ENCODE results near the gene ZACN.
A peak's percentile ranks its signal among the peaks of the same experiment; 100 is the strongest.

Gene ZACN

DNA sequence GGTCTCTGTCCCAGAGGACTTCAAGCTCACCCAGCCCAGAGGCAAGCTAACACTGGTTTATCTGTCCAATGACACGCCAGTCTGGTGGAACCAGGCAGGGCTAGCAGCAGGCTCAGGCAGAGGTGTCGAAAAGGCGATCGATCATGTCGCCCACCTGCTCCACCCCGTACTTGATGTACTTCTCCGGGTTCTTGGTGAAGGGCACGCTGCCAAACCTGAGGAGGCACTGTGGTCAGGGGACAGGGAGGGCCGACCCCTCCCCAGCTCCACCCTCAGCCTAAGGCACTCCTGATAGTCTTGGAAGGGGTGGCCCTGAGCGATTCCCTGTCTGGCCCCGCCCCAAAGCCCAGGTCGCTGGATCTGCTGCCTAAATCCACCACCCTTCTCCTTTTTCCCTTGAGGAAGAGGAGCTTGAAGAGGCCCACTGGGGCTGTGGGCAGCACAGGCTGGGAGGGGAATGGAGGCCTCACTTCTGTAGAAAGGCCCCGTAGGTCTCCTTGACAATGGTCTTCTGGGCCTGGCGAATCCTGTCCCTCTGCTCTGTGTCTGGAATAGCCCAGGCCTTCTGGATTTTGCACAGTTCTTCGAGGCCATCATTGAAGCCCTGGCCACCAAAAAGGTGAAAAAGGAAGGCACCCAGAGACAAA is 4.7 kb downstream of the ZACN start:
- DNase-seq = no peak

GRCh38 chr17:76085066-76085730 is 6.2 kb downstream of the ZACN start:
- DNase-seq = no peak

GRCh38 chr17:76085731-76086366 is 6.9 kb downstream of the ZACN start:
- no peak for DNase-seq

DNA sequence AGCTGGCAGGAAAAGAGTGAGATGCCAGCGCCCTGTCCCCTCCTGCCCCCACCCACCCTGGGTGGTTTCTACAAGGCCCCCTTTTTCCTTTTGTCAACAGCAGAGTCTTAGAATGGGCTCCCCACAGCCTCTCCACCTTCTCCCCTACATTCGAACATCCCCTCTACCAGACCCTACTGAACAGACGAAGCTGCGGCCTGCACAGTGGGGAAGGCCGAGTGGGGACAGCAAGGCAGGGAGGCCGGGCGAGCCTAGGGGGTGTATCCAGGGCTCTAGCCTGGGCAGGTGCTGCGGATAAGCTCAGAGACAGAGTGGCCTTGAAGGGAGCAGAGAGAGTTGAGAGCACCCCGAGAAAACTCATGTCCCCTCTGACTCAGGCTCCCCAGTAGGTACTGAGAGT is 7.4 kb downstream of the ZACN start:
- no peak for DNase-seq

DNA sequence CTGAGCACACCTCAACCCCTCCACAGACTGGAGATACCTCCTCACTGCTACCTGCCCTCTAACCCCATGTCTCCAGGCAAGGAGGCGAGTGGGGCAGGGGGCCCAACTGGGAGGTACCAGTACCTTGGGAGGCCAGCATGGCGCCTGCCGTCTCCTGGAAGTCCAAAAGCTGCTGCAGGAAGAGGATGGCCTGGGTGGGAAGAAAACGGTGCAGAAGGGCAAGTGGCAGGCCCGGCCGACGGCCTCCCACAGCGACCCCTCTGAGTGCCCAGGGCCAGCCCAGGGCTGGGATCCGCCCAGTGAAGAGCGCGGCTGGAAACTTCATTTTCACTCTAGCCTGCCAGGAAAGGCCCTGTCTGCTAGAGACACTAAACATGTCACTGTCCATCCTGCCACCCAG is 8.5 kb downstream of the ZACN start:
- DNase-seq = no peak

DNA sequence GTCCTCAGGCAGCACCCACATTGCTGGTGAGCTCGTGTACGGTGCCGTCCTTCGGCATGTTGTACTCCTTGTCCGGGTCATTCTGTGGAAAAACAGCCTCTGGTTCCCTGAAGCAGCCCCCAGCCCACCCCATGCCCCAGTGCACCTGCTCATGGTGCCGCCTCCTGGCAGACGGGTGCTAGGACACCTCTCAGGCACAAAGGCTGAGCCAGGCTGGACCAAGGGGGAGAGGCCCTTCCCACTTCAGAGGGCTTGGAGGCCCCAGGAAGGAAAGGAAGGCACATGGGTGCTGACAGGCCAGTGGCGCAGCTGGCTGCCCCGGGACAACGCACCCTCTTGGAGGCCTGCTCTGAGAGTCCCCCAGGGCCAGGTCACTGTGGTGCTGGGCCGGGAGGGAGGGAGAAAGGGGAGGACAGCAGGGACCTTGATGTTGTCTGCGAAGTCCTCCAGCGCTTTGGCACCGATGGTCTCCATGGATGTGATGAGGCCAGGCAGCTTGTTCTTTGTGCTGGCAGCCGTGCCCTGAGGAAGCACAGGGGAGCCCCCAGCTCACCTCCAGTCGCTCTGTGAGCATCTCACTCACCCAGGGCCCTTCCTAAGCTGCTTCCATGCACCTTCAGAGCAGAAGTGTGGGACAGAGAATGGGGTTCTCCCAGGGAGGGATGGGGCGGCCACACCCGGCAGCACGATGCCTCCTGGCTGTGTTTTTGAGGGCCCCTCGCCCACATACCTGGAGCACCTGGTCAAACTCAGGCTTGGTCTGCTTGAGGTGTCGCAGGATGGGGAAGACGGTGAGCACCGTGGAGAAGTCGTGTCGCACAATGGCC is 9.3 kb downstream of the ZACN start:
- no peak for DNase-seq

DNA sequence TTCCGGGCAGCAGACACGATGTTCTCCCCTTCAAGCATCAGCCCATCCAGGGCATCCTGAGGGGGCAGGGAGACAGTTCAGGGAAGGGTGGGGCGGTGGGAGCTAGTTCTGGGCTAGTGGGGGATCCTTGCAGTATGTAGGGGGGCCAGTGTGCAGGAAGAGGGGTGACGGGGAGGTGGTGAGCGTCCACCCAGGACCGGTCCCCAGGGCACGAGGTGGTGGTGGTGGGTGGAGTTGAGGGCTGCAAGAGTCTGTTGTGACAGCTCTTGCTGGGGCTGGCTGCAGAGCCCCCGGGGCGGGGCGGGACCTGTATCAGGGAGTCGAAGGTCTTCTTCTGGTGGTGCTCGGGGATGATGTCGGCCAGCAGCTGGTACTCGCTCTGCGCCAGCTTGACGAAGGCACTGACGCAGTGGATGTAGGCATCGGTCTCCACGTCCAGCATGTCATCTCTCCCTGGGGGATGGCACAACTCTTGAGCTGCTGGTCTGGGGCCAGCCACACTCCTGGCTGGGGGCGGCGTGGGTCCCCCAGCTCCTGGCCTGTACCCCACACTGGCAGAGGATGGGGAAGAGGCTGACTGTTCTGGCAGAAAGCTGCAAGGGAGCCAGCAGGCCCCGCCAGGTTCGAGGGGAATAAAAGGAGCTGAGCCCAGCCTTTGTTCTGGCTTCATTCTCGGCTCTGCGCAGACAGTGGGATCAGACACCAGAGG is 10.0 kb downstream of the ZACN start:
- DNase-seq = no peak

DNA sequence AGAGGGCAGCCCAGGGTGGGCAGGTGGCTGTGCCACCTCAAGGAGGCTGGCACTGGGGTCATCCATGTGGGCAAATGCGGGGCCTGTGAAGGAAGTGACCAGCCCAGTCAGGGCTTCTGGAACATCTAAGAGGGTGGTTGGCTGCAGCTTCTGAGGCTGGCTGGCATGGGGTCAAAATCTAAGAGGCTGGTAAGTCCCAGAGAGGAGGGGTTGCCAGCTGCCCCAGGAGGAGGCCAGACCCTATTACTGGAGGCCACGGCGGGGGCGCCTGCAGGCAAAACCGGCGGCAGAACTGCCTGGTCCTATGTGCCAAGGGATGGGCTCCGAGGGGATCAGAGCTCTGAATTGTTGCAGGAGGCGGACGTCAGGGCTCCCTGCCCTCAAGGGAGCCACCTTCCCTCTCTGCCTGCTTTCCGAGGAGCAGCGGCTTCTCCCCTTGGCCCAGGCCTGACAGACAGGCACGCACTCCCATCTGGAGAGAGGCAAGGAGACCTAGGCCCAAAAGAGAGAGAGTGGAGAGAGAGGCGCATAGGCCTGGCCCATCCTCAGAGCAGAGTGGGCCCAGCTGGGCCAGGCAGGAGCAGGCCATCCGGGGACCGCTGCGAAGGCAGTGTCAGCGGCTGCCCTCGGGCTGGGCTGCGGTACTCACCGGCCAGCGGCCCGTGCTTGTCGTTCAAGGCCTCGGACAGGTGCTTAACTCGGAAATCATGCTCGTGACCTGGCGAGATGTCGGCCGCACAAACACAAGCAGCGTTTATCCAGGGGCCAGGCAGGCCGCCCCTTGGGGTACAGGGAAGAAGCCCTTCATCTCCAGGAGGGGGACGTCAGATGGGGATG is 10.9 kb downstream of the ZACN start:
- no peak for DNase-seq

DNA sequence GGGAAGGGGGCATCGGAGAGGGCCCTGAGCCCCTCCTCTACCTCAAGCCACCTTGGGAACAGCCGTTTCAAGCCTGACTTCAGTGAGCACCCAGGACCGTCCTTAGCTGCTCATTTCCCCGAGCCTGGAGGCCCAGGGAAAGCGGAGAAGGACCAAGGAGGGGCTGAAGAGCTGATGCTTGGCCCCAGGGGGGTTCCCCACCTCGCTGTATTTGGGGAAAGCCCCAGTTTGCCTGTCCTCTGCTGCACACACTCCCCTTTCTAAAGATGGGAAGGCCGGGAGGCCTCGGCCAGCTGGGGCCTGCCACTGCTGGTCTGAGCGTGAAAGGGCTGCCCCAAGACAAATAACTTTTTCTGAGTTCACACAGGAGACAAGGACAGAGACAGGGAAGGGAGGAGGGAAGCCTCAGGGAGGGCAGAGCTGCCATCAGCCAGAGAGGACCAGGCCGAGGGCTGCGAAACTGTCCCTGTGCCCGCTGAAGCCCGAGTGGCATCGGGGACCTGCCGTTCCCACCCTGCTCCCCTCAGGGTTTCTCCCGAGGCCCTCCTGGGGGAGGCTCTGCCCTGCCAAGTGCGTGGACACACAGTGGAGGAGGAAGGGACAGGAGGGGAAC is 11.6 kb downstream of the ZACN start:
- DNase-seq = no peak

DNA sequence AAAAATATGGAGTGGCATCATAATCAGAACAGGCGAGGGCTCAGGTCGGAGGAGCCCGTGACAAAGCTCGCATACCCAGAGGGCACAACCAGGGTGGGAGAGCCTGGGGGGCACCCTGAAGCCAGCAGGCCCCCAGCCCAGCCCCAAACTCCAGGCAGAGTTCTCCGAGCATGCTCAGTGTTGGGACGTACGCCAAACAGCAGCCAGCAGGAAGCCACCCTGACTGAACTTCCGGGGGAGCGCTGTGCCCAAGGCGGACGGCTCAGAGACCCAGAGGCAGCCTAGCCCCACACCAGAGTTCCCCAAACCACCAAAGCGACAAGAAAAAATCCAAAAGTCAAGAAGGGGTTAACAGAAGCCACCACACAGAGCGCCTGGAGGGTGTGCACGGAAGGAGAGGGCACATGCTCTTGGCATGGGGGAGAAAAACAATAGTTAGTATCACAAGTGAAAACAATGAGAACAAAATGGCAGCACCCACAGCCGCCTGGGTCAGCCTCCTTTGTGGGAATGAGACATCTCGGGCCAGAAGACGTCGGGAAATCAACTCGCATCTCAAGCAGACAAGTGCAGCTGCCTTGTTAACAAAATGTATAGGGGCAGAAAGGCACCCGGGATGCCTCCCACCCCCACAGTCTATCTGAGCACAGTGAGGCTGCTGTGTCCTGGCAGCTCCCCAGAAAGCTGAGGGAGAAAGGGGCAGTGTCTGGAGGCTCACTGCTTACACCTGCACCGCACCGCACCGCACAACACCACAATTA is 12.7 kb downstream of the ZACN start:
- DNase-seq = no peak

DNA sequence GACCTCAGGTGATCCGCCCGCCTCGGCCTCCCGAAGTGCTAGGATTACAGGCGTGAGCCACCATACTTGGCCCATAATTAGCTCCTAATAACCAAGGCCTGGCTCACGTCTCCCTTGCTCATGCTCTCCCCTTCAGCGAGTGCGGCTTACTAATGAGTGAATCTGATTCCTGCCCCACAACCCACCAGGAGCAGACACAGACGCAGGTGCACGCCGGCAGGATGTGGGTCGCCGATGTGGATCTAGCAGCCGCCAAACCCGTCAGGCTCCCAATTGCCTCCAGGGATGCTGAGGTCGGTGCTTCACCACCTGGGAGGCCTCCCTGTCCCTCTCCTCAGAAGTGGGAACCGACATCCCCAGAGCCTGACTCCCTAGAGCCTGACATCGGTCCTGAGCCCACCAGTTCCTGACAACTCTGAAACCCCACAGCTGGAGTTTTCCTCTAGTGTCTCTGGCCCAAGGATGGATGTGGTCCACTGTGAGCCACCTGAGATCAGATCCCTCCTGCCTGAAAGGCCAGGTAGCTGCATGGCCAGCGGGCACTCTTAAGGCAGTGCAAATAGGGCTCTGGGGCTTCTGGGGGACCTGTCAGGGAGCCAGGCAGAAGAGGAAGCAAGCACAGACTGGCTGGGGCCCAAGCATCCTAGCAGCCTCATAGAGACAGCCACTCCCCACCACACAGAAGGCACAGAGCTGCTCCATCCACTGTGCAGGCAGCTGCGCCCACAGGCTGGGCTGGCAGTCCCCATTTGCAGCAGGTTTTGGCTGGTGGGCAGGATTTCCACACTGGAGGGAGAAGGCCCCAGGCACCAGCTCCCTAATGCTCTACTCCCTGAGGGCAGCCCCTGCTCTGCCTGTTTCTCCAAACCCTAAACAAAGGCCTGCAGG is 13.8 kb downstream of the ZACN start:
- no peak for DNase-seq

GRCh38 chr17:76094046-76094445 is 15.1 kb downstream of the ZACN start:
- DNase-seq = no peak

DNA sequence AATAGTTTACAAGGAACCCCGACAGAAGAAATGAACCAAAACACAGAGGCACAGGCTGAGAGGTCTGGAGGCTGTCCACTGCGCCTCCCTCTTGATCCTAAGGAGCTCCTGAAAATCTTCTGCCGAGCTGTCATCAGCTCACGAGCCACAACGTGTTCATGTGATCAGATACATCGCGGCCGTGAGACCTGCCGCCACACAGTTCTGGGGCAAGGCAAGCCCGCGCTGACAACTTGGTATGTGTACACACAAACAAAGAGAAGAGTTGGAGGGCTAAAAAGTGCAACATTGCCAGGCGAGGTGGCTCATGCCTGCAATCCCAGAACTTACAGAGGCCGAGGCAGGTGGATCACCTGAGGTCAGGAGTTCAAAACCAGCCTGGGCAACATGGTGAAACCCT is 17.0 kb downstream of the ZACN start:
- DNase-seq = no peak

GRCh38 chr17:76097716-76098295 is 18.8 kb downstream of the ZACN start:
- no peak for DNase-seq

- no peak for DNase-seq
Measured at GRCh38 chr17:76102944-76103273, 23.9 kb downstream of the ZACN start.

GRCh38 chr17:76103274-76104139 is 24.5 kb downstream of the ZACN start, which contains the start of gene EXOC7:
Gene EXOC7 (minus strand): TSS chr17:76103787. CDS start chr17:76103692, 95 bp downstream.
- peak; percentile 67 for DNase-seq

DNA sequence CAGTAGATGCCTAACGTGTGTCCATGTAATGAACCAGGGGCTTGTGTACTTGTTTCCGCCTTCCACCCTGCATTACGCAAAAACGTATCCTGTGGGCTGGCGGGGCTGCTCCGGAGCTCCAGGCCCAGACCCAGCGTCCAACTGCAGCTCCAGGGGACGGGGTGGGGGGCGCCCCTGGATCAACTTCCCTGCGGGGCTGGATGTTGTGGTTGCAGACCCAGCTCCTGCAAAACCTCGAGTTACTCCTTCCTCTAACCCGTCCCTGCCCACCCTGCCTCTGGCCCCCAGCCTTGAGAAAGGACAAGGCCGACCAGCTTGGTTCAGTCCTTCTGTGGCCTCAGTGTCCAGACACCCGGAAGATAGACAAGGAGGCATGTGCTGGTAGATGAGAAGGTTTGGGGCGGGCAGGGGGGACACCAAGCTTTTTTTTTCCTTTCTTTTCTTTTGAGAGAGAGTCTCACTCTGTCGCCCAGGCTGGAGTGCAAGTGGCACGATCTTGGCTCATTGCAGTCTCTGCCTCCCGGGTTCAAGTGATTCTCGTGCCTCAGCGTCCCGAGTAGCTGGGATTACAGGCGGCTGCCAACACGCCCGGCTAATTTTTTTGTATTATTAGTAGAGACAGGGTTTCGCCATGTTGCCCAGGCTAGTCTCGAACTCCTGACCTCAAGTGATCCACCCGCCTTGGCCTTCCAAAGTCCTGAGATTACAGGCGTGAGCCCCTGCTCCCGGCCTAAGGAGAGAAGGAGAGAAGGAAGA is 25.3 kb downstream of the ZACN start:
- peak; percentile 67 for DNase-seq

- DNase-seq = no peak
Measured at GRCh38 chr17:76104896-76105231, 25.9 kb downstream of the ZACN start.
